GM12874 (cell line): ENCODE results near the gene IL12RB1.

Source experiments
- CTCF ChIP-seq: IDR thresholded peaks from 2 replicates; pipeline ENCODE4 v1.5.1; 2011; ENCODE audit warnings: low read depth, mild to moderate bottlenecking, control low read depth, low read length, moderate library complexity; ENCODE audit not compliant: insufficient read depth

Gene IL12RB1

GRCh38 chr19:18126097-18126496, 39.4 kb upstream of the IL12RB1 start:
- TF ChIP-seq CTCF, result no peak

- no peak for TF ChIP-seq CTCF
These were observed 37.1 kb upstream of the IL12RB1 start for GRCh38 chr19:18123819-18124218.

GRCh38 chr19:18122860-18123795, 36.4 kb upstream of the IL12RB1 start:
- no peak for TF ChIP-seq CTCF

GRCh38 chr19:18122424-18122823, 35.7 kb upstream of the IL12RB1 start:
- TF ChIP-seq CTCF, result no peak

- TF ChIP-seq CTCF, result no peak
These were observed 34.4 kb upstream of the IL12RB1 start for GRCh38 chr19:18121166-18121565.

- no peak for TF ChIP-seq CTCF
These were observed 33.4 kb upstream of the IL12RB1 start for GRCh38 chr19:18120127-18120526.

- TF ChIP-seq CTCF, result no peak
These were observed 33.0 kb upstream of the IL12RB1 start for GRCh38 chr19:18119717-18120105.
